K562 (cell line): ENCODE measurements around the gene DAW1. TPM values are rescaled to one million over a fixed set of nuclear protein-coding genes. Genes with fewer than 3 reads are reported as not detected.

Experiments
- ATAC-seq: fragments of 200-7000 bp; cut with Tn5 transposase; 3 replicates; pipeline ENCODE4 v1.9.1; 2020; ENCODE audit warnings: moderate library complexity
- BruUV-seq: library from RNA; stranded (reverse); fragments of 400-500 nt; replicated peaks from 2 replicates; lab custom pipeline; 2021; lab: Mats Ljungman, UMichigan
- CTCF ChIA-PET: fragments of 300-600 bp; formaldehyde crosslinking; extraction: SDS; loops from one replicate; lab custom pipeline; 2021; ENCODE audit warnings: low intra/inter-chr PET ratio; lab: Yijun Ruan, JAX
- POLR2A ChIA-PET: fragments of 300-600, 350-650 bp; sonication (Branson Sonifier 250); formaldehyde crosslinking; extraction: SDS; loops from one replicate; lab custom pipeline; 2021; ENCODE audit warnings: antibody characterized with exemption, inconsistent platforms; lab: Yijun Ruan, JAX
- DNase-seq, 4 experiments: peaks; one replicate each; pipeline versions ENCODE4 v3.0.0 to v3.0.0-alpha.2; 2011 to 2018; ENCODE audit warnings: low spot score in 3 of 4, mixed read lengths in 3 of 4; ENCODE audit errors: extremely low read depth in 1 of 4
- FAIRE-seq: peaks from 2 replicates; lab custom pipeline; 2011; peaks lifted over from hg19 to GRCh38; lab: Jason Lieb, UNC
- H2AFZ ChIP-seq: 2 replicates; pipeline ENCODE4 v1.6.0; 2011; ENCODE audit warnings: low read depth, low read length, control low read depth, inconsistent platforms
- H3K27ac ChIP-seq: fragments of 200-600 bp; 3 replicates; pipeline ENCODE4 v1.8.0; 2011; ENCODE audit warnings: low read depth, mild to moderate bottlenecking, control low read depth, inconsistent platforms, low read length, moderate library complexity, mixed read lengths; ENCODE audit errors: extremely low read depth
- H3K27me3 ChIP-seq, 2 experiments: fragments of 300-600 bp in 1 of 2; 2 replicates in 1 of 2; 3 replicates in 1 of 2; pipeline versions ENCODE4 v1.6.0 to v1.8.0; 2011; ENCODE audit warnings: inconsistent platforms in 2 of 2, low read length in 2 of 2, mild to moderate bottlenecking in 1 of 2, mixed read lengths in 1 of 2, moderate library complexity in 1 of 2; ENCODE audit not compliant: control insufficient read depth in 2 of 2, insufficient read depth in 2 of 2
- H3K36me3 ChIP-seq: fragments of 300-600 bp; 3 replicates; pipeline ENCODE4 v1.8.0; 2011; ENCODE audit warnings: mild to moderate bottlenecking, low read length, inconsistent platforms; ENCODE audit not compliant: control insufficient read depth, insufficient read depth
- H3K4me1 ChIP-seq, 2 experiments: fragments of 200-600 bp in 1 of 2; replicated peaks in 1 of 2; 2 replicates in 1 of 2; 3 replicates in 1 of 2; pipeline versions ENCODE4 v1.5.1 to v1.8.0; 2011; ENCODE audit warnings: inconsistent platforms in 2 of 2, low read length in 2 of 2, mild to moderate bottlenecking in 1 of 2, mixed read lengths in 1 of 2, moderate library complexity in 1 of 2; ENCODE audit not compliant: control insufficient read depth in 2 of 2, insufficient read depth in 2 of 2
- H3K4me2 ChIP-seq: 2 replicates; pipeline ENCODE4 v1.6.1; 2011; ENCODE audit warnings: low read length, control low read depth, inconsistent platforms, mixed read lengths; ENCODE audit not compliant: insufficient read depth
- H3K4me3 ChIP-seq: fragments of 200-600 bp; sonication (generic), shearing (Covaris generic); 2 replicates; pipeline ENCODE4 v1.5.1; 2016; ENCODE audit warnings: control low read depth, inconsistent platforms
- H3K79me2 ChIP-seq: fragments of 200-600 bp; 3 replicates; pipeline ENCODE4 v1.8.0; 2011; ENCODE audit warnings: low read length, inconsistent platforms; ENCODE audit not compliant: control insufficient read depth, insufficient read depth
- H3K9ac ChIP-seq, 2 experiments: 2 replicates each; pipeline versions ENCODE4 v1.6.0 to v1.6.1; 2011; ENCODE audit warnings: low read depth in 2 of 2, low read length in 2 of 2, control low read depth in 1 of 2, inconsistent platforms in 1 of 2, mild to moderate bottlenecking in 1 of 2, mixed read lengths in 1 of 2; ENCODE audit not compliant: insufficient read depth in 1 of 2
- H3K9me1 ChIP-seq: one replicate; pipeline ENCODE4 v1.6.0; 2011; ENCODE audit warnings: inconsistent platforms, mild to moderate bottlenecking, low read length, moderate library complexity; ENCODE audit not compliant: control insufficient read depth, insufficient read depth
- H3K9me3 ChIP-seq: replicated peaks from 2 replicates; pipeline ENCODE4 v1.5.1; 2011; ENCODE audit warnings: low read depth, low read length, inconsistent platforms; ENCODE audit not compliant: control insufficient read depth, insufficient read depth
- H4K20me1 ChIP-seq: replicated peaks from 2 replicates; pipeline ENCODE4 v1.6.1; 2011; ENCODE audit warnings: low read length, inconsistent platforms, mixed read lengths; ENCODE audit not compliant: control insufficient read depth, insufficient read depth
- CTCF ChIP-seq, 3 experiments: IDR thresholded peaks in 2 of 3; conservative IDR thresholded peaks in 1 of 3; 2 replicates each; pipeline ENCODE4 v1.5.1; 2011 to 2012; ENCODE audit warnings: low read length in 3 of 3, mild to moderate bottlenecking in 3 of 3, control low read depth in 2 of 3, improper control_type of control experiment in 1 of 3, inconsistent platforms in 1 of 3, low read depth in 1 of 3, mixed read lengths in 1 of 3, moderate library complexity in 1 of 3; ENCODE audit not compliant: insufficient read depth in 2 of 3
- GATAD2A ChIP-seq: fragments of 450-650 bp; IDR thresholded peaks from 2 replicates; pipeline ENCODE4 v1.6.1; 2017
- NR2C1 ChIP-seq, 2 experiments: fragments of 450-650 bp; IDR thresholded peaks; 2 replicates each; pipeline ENCODE4 v1.6.1; 2017; ENCODE audit warnings: mild to moderate bottlenecking in 2 of 2, antibody characterized with exemption in 1 of 2, inconsistent platforms in 1 of 2, missing compliant biosample characterization in 1 of 2, missing genetic modification characterization in 1 of 2
- NR2C2 ChIP-seq, 2 experiments: fragments of 200-800 bp in 1 of 2; sonication (Bioruptor generic) in 1 of 2; sonication (generic) in 1 of 2; formaldehyde crosslinking in 1 of 2; IDR thresholded peaks; 2 replicates each; pipeline versions ENCODE4 v1.6.1 to v1.8.0; 2016 to 2022; ENCODE audit warnings: mild to moderate bottlenecking in 1 of 2, missing compliant biosample characterization in 1 of 2, missing genetic modification characterization in 1 of 2, missing genetic modification reagents in 1 of 2
- TCF7L2 ChIP-seq: fragments of 150-350 bp; IDR thresholded peaks from 2 replicates; pipeline ENCODE4 v1.6.1; 2016; ENCODE audit warnings: low read depth, mild to moderate bottlenecking, low read length, moderate library complexity
- WGBS: fragments of 100-300 bp; shearing (Covaris generic); methylation state at CpG from one replicate; pipeline ENCODE4 v1.1.6; 2016; ENCODE audit warnings: low coverage, mixed read lengths; ENCODE audit not compliant: insufficient coverage; ENCODE audit errors: missing lambda C conversion rate; 5-methylcytosine and 5-hydroxymethylcytosine counted together
- in situ Hi-C: fragments of 300-500 bp; cut with MboI; formaldehyde crosslinking; loops from 4 replicates; pipeline ENCODE4 v1.15.0; 2018; ENCODE audit warnings: inconsistent platforms, mixed read lengths
- intact Hi-C: fragments of 100-400 bp; cut with micrococcal nuclease; formaldehyde crosslinking; loops from 2 replicates; pipeline ENCODE4 v1.14.2; 2022
- polyA plus RNA-seq, 8 experiments: library from polyadenylated mRNA; depleted of rRNA in 4 of 8; stranded (reverse) in 5 of 8; unstranded in 3 of 8; fragments of >200 nt; fragmentation: Nextera tagmentation in 2 of 8; fragmentation: Illumina TruSeq in 1 of 8; extraction: Ambion mirVana in 2 of 8; extraction: Trizol in 1 of 8; gene quantifications; 2 replicates each; pipeline versions ENCODE4 v1.2.1 to v1.2.3, GENCODE V29; 2011 to 2014; ENCODE audit warnings: inconsistent platforms in 1 of 8, missing spikeins in 1 of 8
- total RNA-seq, 7 experiments: library from RNA; depleted of rRNA in 6 of 7; stranded (reverse); fragments of >200 nt in 6 of 7; fragmentation: Illumina TruSeq in 2 of 7; extraction: Trizol in 2 of 7; gene quantifications; 2 replicates each; pipeline versions ENCODE4 v1.2.1 to v1.2.3, GENCODE V29; 2011 to 2021; ENCODE audit warnings: low replicate concordance in 1 of 7

The DAW1 gene
- total and polyA plus RNA-seq, 9 of the 15 experiments (the other 6 are each of a cell fraction or from before 2014, with no cell fraction given): not detected

GRCh38 chr2:227890495-227891079, 19.2 kb downstream of the DAW1 start (continued):
- peak in 2 of 3 experiments; percentile 16 to 56; a peak in 3 of 6 replicates for TF ChIP-seq CTCF (IDR thresholded peaks at IDR 0.05 in 2 of 3, conservative IDR thresholded peaks at IDR 0.05 in 1 of 3; ENCODE audit: insufficient read depth in 2 of 3, low read depth in 1 of 3, low read length in 3 of 3)

- TF ChIP-seq TCF7L2: no peak
- no peak for TF ChIP-seq GATAD2A
- peak; percentile 71 for TF ChIP-seq NR2C1 (IDR thresholded peaks at IDR 0.05)
- peak; percentile 64 for TF ChIP-seq NR2C1 (tag; IDR thresholded peaks at IDR 0.05)
- no peak for TF ChIP-seq NR2C2 (CRISPR knock-in tag; IDR thresholded peaks at IDR 0.05)
- 0 out of 2 replicates have a peak, but pooled peaks have one; percentile 27 for TF ChIP-seq NR2C2 (tag; IDR thresholded peaks at IDR 0.05)
- no peaks in the 10 kb centered on the region for H3K36me3 ChIP-seq
- ChIA-PET CTCF (no interaction called here), POLR2A (no interaction called here)
- H3K9ac ChIP-seq: no peak overlapping the region
- H2AFZ ChIP-seq: no peak overlapping the region
- no peaks in the 10 kb centered on the region for H3K9me1 ChIP-seq
- H3K79me2 ChIP-seq: no peaks in the 10 kb centered on the region
- no peak overlapping the region for H3K4me3 ChIP-seq
- no peaks in the 10 kb centered on the region for H4K20me1 ChIP-seq
- H3K27ac ChIP-seq: no peak overlapping the region
- intact Hi-C loops: loop anchor here (2.0 to 5.0 kb wide), 3 partner anchors 1381 to 1826 kb away; partner anchors contain the start of gene PID1
- H3K27me3 ChIP-seq: no peaks in the 10 kb centered on the region
- BruUV-seq: no TSS peak
- no peak for FAIRE-seq
- no peaks in the 10 kb centered on the region for H3K4me1 ChIP-seq
- ATAC-seq: no peak
- no peak overlapping the region for H3K4me2 ChIP-seq
- no peaks in the 10 kb centered on the region for H3K9me3 ChIP-seq
- in situ Hi-C loops: no loop called here
- DNase-seq: no peak
- WGBS: 0% methylated on average over 2 of the region's 2 CpGs
Observed at GRCh38 chr2:227891673-227892072, 20.2 kb downstream of the DAW1 start.
